Stimulated activated CD8-positive, alpha-beta memory T cell treated with anti-CD3 and anti-CD28 coated beads, Interleukin-12 subunit alpha, Interleukin-12 subunit beta, amount 100 ng/mL, for 24 hours (primary cell): ENCODE measurements around the gene ZFAND3.
"Not testable (repeated sequence)": the region's sequence is repeated elsewhere in the genome, so short reads cannot be mapped to it uniquely, and the experiment has no call there.

Experiments
- DNase-seq: peaks from one replicate; pipeline ENCODE4 v3.0.0-alpha.2; 2020; ENCODE audit errors: extremely low read depth

ZFAND3 gene

GRCh38 chr6:38091613-38092012 lies 272.1 kb downstream of the ZFAND3 start:
- DNase-seq: no peak

GRCh38 chr6:38092465-38092864 lies 272.9 kb downstream of the ZFAND3 start:
- DNase-seq: no peak

- no peak for DNase-seq
These were observed 273.4 kb downstream of the ZFAND3 start for GRCh38 chr6:38092964-38093363.

- DNase-seq: no peak
These were observed 275.5 kb downstream of the ZFAND3 start for GRCh38 chr6:38095054-38095453.

- DNase-seq: no peak
These were observed 279.7 kb downstream of the ZFAND3 start for GRCh38 chr6:38099221-38099620.

- DNase-seq: no peak
These were observed 280.9 kb downstream of the ZFAND3 start for GRCh38 chr6:38100380-38100779.

GRCh38 chr6:38103921-38104320 lies 284.4 kb downstream of the ZFAND3 start:
- no peak for DNase-seq

- DNase-seq: no peak
These were observed 285.5 kb downstream of the ZFAND3 start for GRCh38 chr6:38105066-38105465.

- DNase-seq: no peak
These were observed 287.5 kb downstream of the ZFAND3 start for GRCh38 chr6:38107073-38107472.

GRCh38 chr6:38110481-38110971 lies 291.0 kb downstream of the ZFAND3 start:
- DNase-seq: no peak

GRCh38 chr6:38112181-38112580 lies 292.7 kb downstream of the ZFAND3 start:
- no peak for DNase-seq

- DNase-seq: no peak
These were observed 294.5 kb downstream of the ZFAND3 start for GRCh38 chr6:38113825-38114576.

- no peak for DNase-seq
These were observed 295.6 kb downstream of the ZFAND3 start for GRCh38 chr6:38114976-38115625.

GRCh38 chr6:38115626-38116008 lies 296.1 kb downstream of the ZFAND3 start:
- no peak for DNase-seq

- no peak for DNase-seq
These were observed 296.7 kb downstream of the ZFAND3 start for GRCh38 chr6:38116248-38116647.

GRCh38 chr6:38117281-38117680 lies 297.8 kb downstream of the ZFAND3 start:
- DNase-seq: no peak

- DNase-seq: no peak
These were observed 299.4 kb downstream of the ZFAND3 start for GRCh38 chr6:38118791-38119365.

GRCh38 chr6:38119516-38119915 lies 300.0 kb downstream of the ZFAND3 start:
- DNase-seq: no peak

- DNase-seq: not testable (repeated sequence)
These were observed 304.8 kb downstream of the ZFAND3 start for GRCh38 chr6:38124224-38124926.

- no peak for DNase-seq
These were observed 307.8 kb downstream of the ZFAND3 start for GRCh38 chr6:38127284-38127683.

- DNase-seq: no peak
These were observed 312.0 kb downstream of the ZFAND3 start for GRCh38 chr6:38131527-38131965.
